BLaER1 treated with 17β-estradiol and CSF1 and Interleukin-3, amounts not matched to agents 10 nM and 100 nM (cell line): Measurements from ENCODE around the gene SC5D.

Experiments used
- H3K27ac ChIP-seq, 11 experiments: shearing (Covaris generic); formaldehyde crosslinking; 2 replicates each; pipeline ENCODE4 v1.8.1; 2022
- H3K27me3 ChIP-seq, 11 experiments: shearing (Covaris generic); formaldehyde crosslinking; 2 replicates each; pipeline ENCODE4 v1.8.1; 2022
- H3K36me3 ChIP-seq, 11 experiments: shearing (Covaris generic); formaldehyde crosslinking; 2 replicates each; pipeline ENCODE4 v1.8.1; 2022
- H3K4me1 ChIP-seq, 10 experiments: shearing (Covaris generic); formaldehyde crosslinking; 2 replicates each; pipeline ENCODE4 v1.8.1; 2022
- H3K4me2 ChIP-seq, 11 experiments: shearing (Covaris generic); formaldehyde crosslinking; 2 replicates each; pipeline ENCODE4 v1.8.1; 2022
- H3K4me3 ChIP-seq, 10 experiments: shearing (Covaris generic); formaldehyde crosslinking; 2 replicates each; pipeline ENCODE4 v1.8.1; 2022
- H3K9ac ChIP-seq, 11 experiments: shearing (Covaris generic); formaldehyde crosslinking; 2 replicates each; pipeline ENCODE4 v1.8.1; 2022
- H3K9me3 ChIP-seq, 11 experiments: shearing (Covaris generic); formaldehyde crosslinking; replicated peaks in 1 of 11; 2 replicates each; pipeline ENCODE4 v1.8.1; 2022
- H4K20me1 ChIP-seq, 11 experiments: shearing (Covaris generic); formaldehyde crosslinking; 2 replicates each; pipeline ENCODE4 v1.8.1; 2022
- Cebpa-rat ChIP-seq, 11 experiments: shearing (Covaris generic); IDR thresholded peaks; 2 replicates each; pipeline ENCODE4 v1.8.1; 2022

SC5D gene

DNA sequence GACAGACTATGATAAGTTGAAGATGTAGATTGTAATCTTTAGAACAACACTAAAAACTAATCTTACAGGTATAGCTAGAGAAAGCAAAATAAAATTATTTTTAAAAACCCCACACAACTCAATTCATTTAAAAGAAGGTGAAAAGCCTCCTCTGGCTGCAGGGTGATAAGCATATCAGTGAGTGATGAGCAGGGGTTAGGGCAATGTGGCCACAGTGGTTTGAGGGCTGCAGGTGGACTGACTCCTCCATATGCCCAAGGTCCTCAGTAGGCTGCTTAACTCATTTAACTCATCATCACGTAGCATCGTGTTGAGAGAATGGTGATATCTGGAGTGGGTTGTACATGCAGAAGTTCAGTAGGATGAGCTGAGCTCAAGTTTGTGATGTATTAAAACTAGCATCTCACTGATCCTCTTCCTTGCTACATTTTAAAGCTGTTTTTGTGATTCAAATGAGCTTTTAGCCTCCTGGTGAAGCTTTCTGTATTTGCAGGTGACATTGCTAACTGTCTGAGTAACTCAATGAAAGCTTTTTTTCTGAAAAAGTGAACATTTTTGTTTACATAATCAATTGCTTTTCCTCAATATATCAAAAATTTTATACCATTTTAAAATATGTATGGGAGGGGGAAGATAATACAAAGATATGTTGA, 37.0 kb upstream of the SC5D start:
- TF ChIP-seq Cebpa-rat (IDR thresholded peaks at IDR 0.05): no peak
- Histone ChIP-seq H3K4me2 (no peak overlapping the region), H3K4me3 (no peak overlapping the region)

DNA sequence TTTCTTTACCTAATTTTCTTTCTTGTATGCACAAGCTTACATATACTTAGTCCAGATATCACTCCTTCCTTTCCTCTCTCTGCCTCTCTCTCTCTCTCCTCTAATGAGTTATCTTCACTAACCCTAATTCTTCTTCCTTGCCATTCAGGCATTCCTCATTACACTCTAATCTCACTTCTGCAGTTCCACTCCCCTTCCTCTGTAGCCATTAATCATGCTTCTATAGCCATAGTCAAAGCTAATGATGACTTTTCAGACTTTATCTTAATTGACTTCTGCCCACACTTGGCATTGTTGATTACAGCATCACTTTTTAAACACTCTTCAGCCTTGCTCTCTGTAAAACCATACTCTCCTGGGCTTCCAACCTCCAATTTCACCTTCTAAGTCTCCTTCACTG, 35.3 kb upstream of the SC5D start:
- Histone ChIP-seq H3K27me3 (no peaks in the 10 kb centered on the region), H3K4me1 (no peaks in the 10 kb centered on the region)

More for the DNA sequence above, 37.0 kb upstream of the SC5D start:
- H3K9me3 ChIP-seq: peaks cover 0 to 19% (median 8%) of the 10 kb centered on the region in 11 experiments; a peak in 14 of 22 replicates
- H3K36me3 ChIP-seq: no peaks in the 10 kb centered on the region
- H4K20me1 ChIP-seq: no peaks in the 10 kb centered on the region
- H3K27ac ChIP-seq: no peak overlapping the region
- H3K4me1 ChIP-seq: no peaks in the 10 kb centered on the region
- H3K9ac ChIP-seq: no peak overlapping the region
- H3K27me3 ChIP-seq: no peaks in the 10 kb centered on the region

DNA sequence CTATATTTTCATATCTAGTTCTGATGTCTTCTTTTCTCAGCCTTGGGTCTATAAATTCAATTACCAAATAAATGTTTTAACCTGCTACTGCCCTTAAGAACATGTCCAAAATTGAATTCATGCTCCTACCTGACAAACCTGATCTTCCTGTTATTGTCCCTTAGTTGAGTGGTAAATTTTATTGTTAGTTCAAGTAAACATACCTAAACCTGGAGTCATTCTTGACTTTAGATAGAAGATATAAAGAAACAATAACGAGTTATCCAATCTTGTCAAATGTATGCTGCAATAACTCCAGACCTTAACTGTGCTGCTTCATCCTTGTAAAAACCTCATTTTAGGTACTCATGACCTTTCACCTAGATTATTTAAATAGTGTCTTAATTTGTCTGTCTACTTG, 34.6 kb upstream of the SC5D start:
- no peak overlapping the region for H3K27ac ChIP-seq
- H3K4me2 ChIP-seq: no peak overlapping the region
- H3K9ac ChIP-seq: no peak overlapping the region
- no peak for TF ChIP-seq Cebpa-rat (IDR thresholded peaks at IDR 0.05)
- no peaks in the 10 kb centered on the region for H3K36me3 ChIP-seq
- H3K27me3 ChIP-seq: no peaks in the 10 kb centered on the region
- H3K4me3 ChIP-seq: no peak overlapping the region
- H4K20me1 ChIP-seq: no peaks in the 10 kb centered on the region
- H3K9me3 ChIP-seq: peaks cover 10 to 26% (median 16%) of the 10 kb centered on the region in 11 experiments; a peak in 19 of 22 replicates
- H3K4me1 ChIP-seq: no peaks in the 10 kb centered on the region

More for the DNA sequence above, 35.3 kb upstream of the SC5D start:
- Histone ChIP-seq H3K9me3 (peaks cover 4 to 24% (median 11%) of the 10 kb centered on the region in 11 experiments; a peak in 16 of 22 replicates), H3K9ac (no peak overlapping the region), H3K4me2 (no peak overlapping the region), H4K20me1 (no peaks in the 10 kb centered on the region), H3K36me3 (no peaks in the 10 kb centered on the region), H3K27ac (no peak overlapping the region), H3K4me3 (no peak overlapping the region)
- no peak for TF ChIP-seq Cebpa-rat (IDR thresholded peaks at IDR 0.05)

DNA sequence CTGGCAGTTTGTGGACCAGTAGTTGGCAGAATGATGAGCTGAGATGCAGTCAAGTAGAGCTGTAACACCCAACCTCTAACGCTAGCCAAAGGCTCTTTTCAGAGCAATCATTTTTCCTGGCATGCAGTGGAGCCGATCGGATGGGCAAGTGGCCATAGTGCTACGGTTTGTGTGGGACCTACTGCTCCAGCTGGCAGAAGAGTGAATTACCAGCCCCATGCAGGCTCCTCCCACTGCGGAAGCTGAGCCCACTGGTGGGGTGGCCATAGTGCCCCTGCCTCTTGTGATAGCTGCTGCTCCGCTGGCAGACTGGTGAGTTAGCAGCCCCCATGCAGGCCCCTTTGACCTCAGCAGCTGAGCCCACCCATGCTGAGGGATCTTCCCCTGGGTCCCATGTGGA, 27.0 kb upstream of the SC5D start:
- no peaks in the 10 kb centered on the region for H3K36me3 ChIP-seq
- H3K27ac ChIP-seq: no peak overlapping the region
- TF ChIP-seq Cebpa-rat (IDR thresholded peaks at IDR 0.05): no peak
- no peaks in the 10 kb centered on the region for H3K4me1 ChIP-seq
- H3K4me3 ChIP-seq: no peak overlapping the region
- H4K20me1 ChIP-seq: no peaks in the 10 kb centered on the region
- H3K4me2 ChIP-seq: no peak overlapping the region
- no peak overlapping the region for H3K9ac ChIP-seq
- no peaks in the 10 kb centered on the region for H3K27me3 ChIP-seq
- H3K9me3 ChIP-seq: peaks cover 25 to 43% (median 35%) of the 10 kb centered on the region in 11 experiments

DNA sequence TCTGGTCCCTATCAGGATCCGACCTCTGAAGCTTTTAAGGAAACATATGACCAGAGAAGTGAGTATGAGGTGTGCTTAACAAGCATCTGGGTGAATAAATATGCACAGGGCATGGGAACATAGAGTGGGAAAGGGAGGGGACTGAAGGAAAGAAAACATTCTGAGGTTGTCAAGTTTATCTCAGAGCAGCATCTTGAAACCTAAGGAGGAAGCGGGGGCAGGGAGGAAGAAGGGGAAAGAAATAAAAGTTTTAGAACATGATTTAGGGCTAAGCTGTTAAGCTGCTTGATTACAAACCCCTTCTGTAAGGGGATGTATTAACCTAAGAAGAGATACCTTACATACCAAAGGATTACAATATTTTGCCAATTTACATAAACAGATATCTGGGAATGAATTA, 24.0 kb upstream of the SC5D start:
- Histone ChIP-seq H3K4me2 (no peak overlapping the region), H3K9me3 (peaks cover 12 to 23% (median 22%) of the 10 kb centered on the region in 11 experiments; a peak in 21 of 22 replicates), H3K27me3 (no peaks in the 10 kb centered on the region), H3K4me1 (no peaks in the 10 kb centered on the region), H3K9ac (no peak overlapping the region), H3K4me3 (no peak overlapping the region), H4K20me1 (no peaks in the 10 kb centered on the region), H3K27ac (no peak overlapping the region), H3K36me3 (no peaks in the 10 kb centered on the region)
- no peak for TF ChIP-seq Cebpa-rat (IDR thresholded peaks at IDR 0.05)

DNA sequence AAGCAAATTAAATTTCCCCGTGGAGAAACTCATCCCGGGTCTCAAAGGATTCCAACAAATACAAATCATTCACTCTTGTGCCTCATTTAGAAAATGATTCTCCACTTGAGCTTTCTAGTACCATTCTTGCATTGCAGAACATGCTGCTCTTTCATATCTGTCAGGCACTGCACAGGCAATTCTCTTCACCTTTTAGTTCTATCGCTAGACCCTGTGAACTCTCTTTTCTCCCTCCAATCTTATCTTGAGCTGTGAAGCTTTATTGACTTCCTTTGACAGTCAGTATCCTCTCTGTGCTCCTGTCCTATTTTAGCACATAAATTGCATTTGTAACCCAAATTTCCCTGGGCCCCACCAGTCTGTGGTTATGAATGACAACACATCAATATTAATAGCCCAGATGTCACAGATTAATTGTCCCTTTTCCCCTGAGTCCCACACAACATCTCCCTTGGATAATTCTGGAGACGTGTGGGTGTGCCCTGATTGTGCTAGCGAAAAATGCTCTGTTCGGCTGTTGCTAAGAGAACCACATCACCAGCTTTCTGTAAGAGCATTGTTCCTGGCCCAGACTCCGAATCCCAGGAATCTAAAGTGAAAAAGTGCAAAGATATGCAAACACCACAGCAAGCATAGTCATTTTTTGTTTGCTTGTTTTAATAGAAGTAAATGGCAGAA, 22.4 kb upstream of the SC5D start:
- TF ChIP-seq Cebpa-rat (IDR thresholded peaks at IDR 0.05): no peak
- Histone ChIP-seq H3K4me3 (no peak overlapping the region), H4K20me1 (no peaks in the 10 kb centered on the region), H3K9ac (no peak overlapping the region), H3K4me1 (no peaks in the 10 kb centered on the region), H3K27me3 (no peaks in the 10 kb centered on the region), H3K4me2 (no peak overlapping the region), H3K27ac (no peak overlapping the region), H3K9me3 (peaks cover 6 to 10% (median 8%) of the 10 kb centered on the region in 11 experiments; a peak in 19 of 22 replicates), H3K36me3 (no peaks in the 10 kb centered on the region)

DNA sequence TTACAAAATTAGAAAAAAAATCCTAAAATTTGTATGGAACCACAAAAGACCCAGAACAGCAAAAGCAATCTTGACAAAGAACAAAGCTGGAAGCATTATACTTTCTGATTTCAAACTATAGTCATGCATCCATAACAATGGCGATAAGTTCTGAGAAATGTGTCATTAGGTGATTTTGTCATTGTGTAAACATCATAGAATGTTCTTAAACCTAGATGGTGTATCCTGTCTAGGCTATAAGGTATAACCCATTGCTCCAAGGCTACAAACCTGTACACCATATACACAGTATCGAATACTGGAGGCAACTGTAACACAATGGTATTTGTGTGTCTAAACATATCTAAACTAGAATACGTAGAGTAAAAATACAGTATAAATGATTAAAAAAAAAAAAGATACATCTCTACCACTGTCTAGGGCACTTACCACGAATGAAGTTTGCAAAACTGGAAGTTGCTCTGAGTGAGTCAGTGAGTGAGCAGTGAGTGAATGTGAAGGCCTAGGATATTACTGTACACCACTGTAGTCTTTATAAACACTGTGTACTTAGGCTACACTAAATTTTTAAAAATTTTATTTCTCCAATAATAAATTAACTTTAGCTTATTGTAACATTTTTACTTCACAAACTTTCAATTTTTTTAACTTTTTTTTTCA, 18.1 kb upstream of the SC5D start:
- H3K9ac ChIP-seq: no peak overlapping the region

DNA sequence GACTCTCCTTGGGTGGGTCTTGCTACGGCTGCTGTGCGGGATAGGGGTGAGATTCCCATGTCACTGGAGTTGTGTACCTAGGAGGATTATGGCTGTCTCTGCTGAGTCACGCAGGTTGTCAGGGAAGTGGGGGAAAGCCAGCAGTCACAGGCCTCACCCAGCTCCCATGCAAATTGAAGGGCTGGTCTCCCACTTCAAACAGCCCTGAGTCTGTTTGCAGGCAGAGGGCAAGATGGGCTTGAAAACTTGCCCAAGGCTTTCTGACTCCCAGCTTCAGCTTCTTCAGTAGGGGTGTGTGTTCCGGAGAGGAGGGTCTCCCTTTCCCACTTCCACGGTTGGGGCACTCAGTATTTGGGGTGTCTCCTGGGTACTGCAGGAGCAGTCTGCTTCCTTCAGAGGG, 10.9 kb upstream of the SC5D start:
- Histone ChIP-seq H3K9ac (no peak overlapping the region), H3K9me3 (peaks cover 8 to 42% (median 19%) of the 10 kb centered on the region in 11 experiments; a peak in 20 of 22 replicates), H3K27ac (no peak overlapping the region), H3K4me1 (no peaks in the 10 kb centered on the region), H3K36me3 (no peaks in the 10 kb centered on the region), H3K4me2 (no peak overlapping the region), H3K4me3 (no peak overlapping the region), H4K20me1 (no peaks in the 10 kb centered on the region), H3K27me3 (no peaks in the 10 kb centered on the region)
- no peak for TF ChIP-seq Cebpa-rat (IDR thresholded peaks at IDR 0.05)

More for the DNA sequence above, 18.1 kb upstream of the SC5D start:
- Histone ChIP-seq H3K9me3 (peaks cover 0 to 15% (median 5%) of the 10 kb centered on the region in 11 experiments; a peak in 7 of 22 replicates), H3K27me3 (no peaks in the 10 kb centered on the region), H3K27ac (no peak overlapping the region), H3K4me3 (no peak overlapping the region), H3K4me2 (no peak overlapping the region), H3K36me3 (no peaks in the 10 kb centered on the region), H4K20me1 (no peaks in the 10 kb centered on the region), H3K4me1 (no peaks in the 10 kb centered on the region)
- no peak for TF ChIP-seq Cebpa-rat (IDR thresholded peaks at IDR 0.05)

DNA sequence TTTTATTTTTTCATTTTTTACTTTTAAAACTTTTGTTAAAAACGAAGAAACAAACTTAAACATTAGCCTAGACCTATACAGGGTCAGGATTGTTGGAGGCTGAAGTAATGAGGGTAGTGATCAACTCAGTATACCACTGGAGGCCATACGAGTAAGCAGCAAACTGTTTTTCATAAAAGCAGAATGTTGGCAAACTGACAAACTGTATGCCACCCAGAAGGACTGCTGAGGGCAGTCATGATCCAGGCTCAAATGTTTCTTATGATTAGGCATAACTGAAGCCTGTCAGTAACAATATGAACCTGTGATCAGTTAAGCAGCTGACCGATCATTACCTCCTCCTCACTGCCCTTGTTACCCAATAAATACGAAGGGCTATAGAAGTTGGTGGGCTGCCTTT, 10.2 kb upstream of the SC5D start:
- peaks cover 8 to 42% (median 19%) of the 10 kb centered on the region in 11 experiments; a peak in 20 of 22 replicates for H3K9me3 ChIP-seq
- H3K9ac ChIP-seq: no peak overlapping the region
- no peak overlapping the region for H3K4me3 ChIP-seq
- H3K27ac ChIP-seq: no peak overlapping the region
- no peak for TF ChIP-seq Cebpa-rat (IDR thresholded peaks at IDR 0.05)
- no peaks in the 10 kb centered on the region for H3K27me3 ChIP-seq
- no peaks in the 10 kb centered on the region for H4K20me1 ChIP-seq
- H3K4me1 ChIP-seq: no peaks in the 10 kb centered on the region
- H3K36me3 ChIP-seq: no peaks in the 10 kb centered on the region
- H3K4me2 ChIP-seq: no peak overlapping the region
